Body of pancreas (tissue), 4 donors: Measurements from ENCODE around the gene NPC2. TPM values are rescaled to one million over a fixed set of nuclear protein-coding genes. Genes with fewer than 3 reads are reported as not detected.
"Not testable (repeated sequence)": the region's sequence is repeated elsewhere in the genome, so short reads cannot be mapped to it uniquely, and the experiment has no call there.

Experiments
- ATAC-seq: fragments of 150-250 bp; one replicate; pipeline ENCODE4 v1.9.1; 2016
- DNase-seq, 4 donors: peaks; one replicate each; pipeline ENCODE4 v3.0.0-alpha.2; 2019
- H3K27ac ChIP-seq, 4 donors: fragments of 200-600 bp; sonication (generic); 1 replicate in 3 of 4; 2 replicates in 1 of 4; pipeline versions ENCODE4 v1.5.1 to v1.6.1; 2016 to 2019; ENCODE audit warnings: mild to moderate bottlenecking in 1 of 4, mixed read lengths in 1 of 4, moderate library complexity in 1 of 4
- H3K27me3 ChIP-seq, 2 donors: fragments of 200-600 bp; sonication (generic); one replicate each; pipeline ENCODE4 v1.6.0; 2016; ENCODE audit warnings: mild to moderate bottlenecking in 1 of 2
- H3K36me3 ChIP-seq, 2 donors: fragments of 200-600 bp; sonication (generic); replicated peaks in 1 of 2; 2 replicates each; pipeline ENCODE4 v1.5.1; 2016; ENCODE audit warnings: low read depth in 2 of 2; ENCODE audit not compliant: insufficient read depth in 1 of 2
- H3K4me1 ChIP-seq: fragments of 200-600 bp; sonication (generic); one replicate; pipeline ENCODE4 v1.6.0; 2016
- H3K4me3 ChIP-seq, 2 donors: fragments of 200-600 bp; sonication (generic); 1 replicate in 1 of 2; 2 replicates in 1 of 2; pipeline ENCODE4 v1.5.1; 2016 to 2019
- H3K9me3 ChIP-seq, 3 donors: fragments of 200-600 bp; sonication (generic); 1 replicate in 2 of 3; 2 replicates in 1 of 3; pipeline ENCODE4 v1.5.1; 2016
- CTCF ChIP-seq, 7 experiments: fragments of 450-650 bp in 4 of 7; fragments of 200-600 bp in 3 of 7; sonication (generic) in 3 of 7; IDR thresholded peaks; one replicate each; pipeline ENCODE4 v1.5.1; 2016 to 2019; ENCODE audit warnings: antibody characterized with exemption in 7 of 7
- POLR2A ChIP-seq, 3 donors: fragments of 450-650 bp; IDR thresholded peaks; one replicate each; pipeline ENCODE4 v1.6.1; 2016; ENCODE audit warnings: antibody characterized with exemption in 3 of 3, mild to moderate bottlenecking in 2 of 3
- WGBS, 2 donors: methylation state at CpG; one replicate each; pipeline ENCODE4 v1.1.5; 2017; 5-methylcytosine and 5-hydroxymethylcytosine counted together
- intact Hi-C: fragments of 100-400 bp; cut with DNase I; formaldehyde crosslinking; loops from one replicate; pipeline ENCODE4 v1.15.1; 2023
- total RNA-seq, 2 donors: library from RNA; depleted of rRNA; stranded (reverse); fragments of >200 nt; gene quantifications; one replicate each; pipeline ENCODE4 v1.1.0, GENCODE V29; 2016

Gene NPC2
- total RNA-seq, 2 donors from 2014 or later, result 97.5 to 130 TPM

GRCh38 chr14:74538411-74539391, 45.6 kb upstream of the NPC2 start:
- Histone ChIP-seq H3K4me3 (no peak overlapping the region), H3K4me1 (no peaks in the 10 kb centered on the region), H3K36me3 (no peaks in the 10 kb centered on the region), H3K27ac (no peak overlapping the region), H3K9me3 (no peaks in the 10 kb centered on the region), H3K27me3 (no peaks in the 10 kb centered on the region)
- no peak for TF ChIP-seq POLR2A (IDR thresholded peaks at IDR 0.05)
- no peak for TF ChIP-seq CTCF (IDR thresholded peaks at IDR 0.05)
- intact Hi-C loops, result no loop called here
- ATAC-seq, result no peak
- WGBS, 2 donors, result 80 to 88% methylated on average over 11 of the region's 11 CpGs
- DNase-seq, result no peak

- WGBS, 2 donors, result 92 to 95% methylated on average over 3 of the region's 3 CpGs
- H3K27ac ChIP-seq, ATAC-seq: not testable (repeated sequence)
These were observed 43.2 kb upstream of the NPC2 start for GRCh38 chr14:74536336-74536735.

GRCh38 chr14:74535756-74536325, 42.7 kb upstream of the NPC2 start:
- WGBS, 2 donors, result 63 to 69% methylated on average over 9 to 10 of the region's 10 CpGs
- TF ChIP-seq POLR2A (IDR thresholded peaks at IDR 0.05), result no peak
- no peak for TF ChIP-seq CTCF (IDR thresholded peaks at IDR 0.05)
- ATAC-seq (no peak), DNase-seq (no peak)
- Histone ChIP-seq H3K9me3 (no peaks in the 10 kb centered on the region), H3K36me3 (no peaks in the 10 kb centered on the region), H3K27ac (no peak overlapping the region), H3K27me3 (no peaks in the 10 kb centered on the region), H3K4me3 (no peak overlapping the region), H3K4me1 (no peaks in the 10 kb centered on the region)
- intact Hi-C loops, result no loop called here

More at GRCh38 chr14:74536336-74536735, 43.2 kb upstream of the NPC2 start:
- H3K4me1 ChIP-seq, H3K4me3 ChIP-seq, DNase-seq, intact Hi-C loops, H3K36me3 ChIP-seq, H3K27me3 ChIP-seq, H3K9me3 ChIP-seq: not testable (repeated sequence)

GRCh38 chr14:74533576-74533975, 40.5 kb upstream of the NPC2 start:
- no peak for DNase-seq
- Histone ChIP-seq H3K4me3 (no peak overlapping the region), H3K36me3 (no peaks in the 10 kb centered on the region), H3K27ac (no peak overlapping the region), H3K27me3 (no peaks in the 10 kb centered on the region), H3K9me3 (no peaks in the 10 kb centered on the region), H3K4me1 (no peaks in the 10 kb centered on the region)
- no peak for ATAC-seq
- WGBS, 2 donors, result 81 to 86% methylated on average over 4 to 7 of the region's 7 CpGs
- TF ChIP-seq CTCF (IDR thresholded peaks at IDR 0.05) (no peak), POLR2A (IDR thresholded peaks at IDR 0.05) (no peak)
- intact Hi-C loops, result no loop called here

GRCh38 chr14:74532246-74532645, 39.1 kb upstream of the NPC2 start:
- intact Hi-C loops, result no loop called here
- 78 to 93% methylated on average over 5 to 10 of the region's 10 CpGs for WGBS, 2 donors
- no peaks in the 10 kb centered on the region for H3K27me3 ChIP-seq
- DNase-seq (no peak), ATAC-seq (no peak)
- H3K4me1 ChIP-seq, result no peaks in the 10 kb centered on the region
- no peak overlapping the region for H3K27ac ChIP-seq
- no peaks in the 10 kb centered on the region for H3K9me3 ChIP-seq
- H3K4me3 ChIP-seq, result no peak overlapping the region
- H3K36me3 ChIP-seq, result no peaks in the 10 kb centered on the region
- no peak for TF ChIP-seq CTCF (IDR thresholded peaks at IDR 0.05)
- TF ChIP-seq POLR2A (IDR thresholded peaks at IDR 0.05), result no peak
